HG03108 (cell line): ENCODE results near the gene MCUB.
"Not testable (repeated sequence)": the region's sequence is repeated elsewhere in the genome, so short reads cannot be mapped to it uniquely, and the experiment has no call there.

Experiments used
- ATAC-seq: cut with Tn5 transposase; IDR thresholded peaks from one replicate; pipeline ENCODE4 v1.9.1; 2021; ENCODE audit warnings: moderate library complexity; ENCODE audit not compliant: unreplicated experiment

MCUB gene

GRCh38 chr4:109676886-109677285 lies 116.8 kb downstream of the MCUB start:
- no peak for ATAC-seq

GRCh38 chr4:109678472-109678871 lies 118.4 kb downstream of the MCUB start:
- not testable (repeated sequence) for ATAC-seq

GRCh38 chr4:109678925-109679324 lies 118.9 kb downstream of the MCUB start:
- ATAC-seq = not testable (repeated sequence)

- no peak for ATAC-seq
Observed at GRCh38 chr4:109682875-109683274, 122.8 kb downstream of the MCUB start.

- ATAC-seq = no peak
Observed at GRCh38 chr4:109683621-109684253, 123.7 kb downstream of the MCUB start.

- no peak for ATAC-seq
Observed at GRCh38 chr4:109684727-109685126, 124.7 kb downstream of the MCUB start.

- ATAC-seq = peak; percentile 94
Observed at GRCh38 chr4:109690690-109691410, 130.8 kb downstream of the MCUB start.

- ATAC-seq = no peak
Observed at GRCh38 chr4:109691411-109691920, 131.4 kb downstream of the MCUB start.

- no peak for ATAC-seq
Observed at GRCh38 chr4:109698656-109699055, 138.6 kb downstream of the MCUB start.

- no peak for ATAC-seq
Observed at GRCh38 chr4:109699553-109700225, 139.6 kb downstream of the MCUB start.

- ATAC-seq = no peak
Observed at GRCh38 chr4:109701566-109702410, 141.7 kb downstream of the MCUB start.

GRCh38 chr4:109702950-109703663 lies 143.1 kb downstream of the MCUB start, which contains the start of gene CASP6:
TSS of gene CASP6 (minus strand) at chr4:109703445. CDS start at chr4:109703395, 50 bp downstream.
- peak; percentile 67 for ATAC-seq

- no peak for ATAC-seq
Observed at GRCh38 chr4:109703664-109704361, 143.8 kb downstream of the MCUB start.

GRCh38 chr4:109708435-109708834 lies 148.4 kb downstream of the MCUB start:
- no peak for ATAC-seq

GRCh38 chr4:109708990-109709389 lies 148.9 kb downstream of the MCUB start:
- ATAC-seq = peak; percentile 65

GRCh38 chr4:109713500-109713899 lies 153.5 kb downstream of the MCUB start:
- ATAC-seq = no peak

GRCh38 chr4:109718759-109719158 lies 158.7 kb downstream of the MCUB start:
- ATAC-seq = no peak

GRCh38 chr4:109719604-109720003 lies 159.6 kb downstream of the MCUB start:
- no peak for ATAC-seq

- no peak for ATAC-seq
Observed at GRCh38 chr4:109721033-109721432, 161.0 kb downstream of the MCUB start.

GRCh38 chr4:109722357-109722756 lies 162.3 kb downstream of the MCUB start:
- ATAC-seq = no peak
